ENCODE measurements around the gene NXF1. TPM values are rescaled to one million over a fixed set of nuclear protein-coding genes. Genes with fewer than 3 reads are reported as not detected.
A peak's percentile ranks its signal among the peaks of the same experiment; 100 is the strongest.

The NXF1 gene
- total and polyA plus RNA-seq, 2 donors (not counting 1 experiment from before 2014, with no cell fraction given) = 161 to 262 TPM

DNA sequence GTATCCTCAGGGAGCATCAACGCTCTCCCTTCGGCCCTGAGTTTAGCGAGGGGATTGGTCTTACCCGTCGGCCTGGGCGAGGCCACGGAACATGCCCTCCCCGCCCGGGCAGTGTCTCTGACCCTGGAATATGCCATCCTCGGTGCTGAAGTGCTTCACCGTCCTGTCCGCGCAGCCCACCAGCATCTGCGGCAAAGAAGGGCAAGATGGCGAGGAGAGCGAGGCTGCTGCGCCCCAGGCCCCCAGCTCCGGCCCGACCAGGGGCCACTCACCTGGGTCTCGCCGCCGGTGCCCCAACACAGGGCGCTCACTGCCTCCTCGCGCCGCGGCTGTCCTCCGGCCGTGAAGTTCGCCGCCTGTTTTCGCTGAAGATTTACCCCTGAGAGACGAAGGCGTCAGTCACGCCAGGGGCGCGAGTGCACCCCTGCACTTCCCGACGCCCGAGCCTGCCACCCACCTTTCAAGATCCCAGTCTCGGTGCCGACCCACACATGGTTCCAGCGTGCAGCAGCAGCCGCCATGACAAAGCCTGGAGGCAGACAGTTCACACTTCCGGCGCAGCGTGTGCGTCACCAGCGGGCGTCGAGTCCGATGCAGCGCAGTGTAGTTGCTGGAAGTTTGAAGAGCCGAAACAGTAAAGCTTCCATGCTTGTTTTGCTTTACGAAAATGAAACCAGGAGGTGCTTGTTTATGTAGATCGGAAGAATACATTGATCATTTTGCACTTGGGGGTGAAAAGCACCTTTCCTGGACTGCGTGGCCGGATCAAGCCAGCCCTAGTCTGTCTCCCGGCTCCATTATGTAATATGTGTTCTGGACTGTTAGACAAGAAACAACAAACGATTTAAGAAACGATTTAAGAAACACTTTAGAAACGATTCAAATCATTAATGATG, 34.1 kb upstream of the NXF1 start, which contains the start of gene WDR74:
TSS of gene WDR74 (minus strand) at position 541 of the 896 bp plus-strand sequence. CDS start at position 521, 20 bp downstream.
- TF ChIP-seq, protein P1, sequence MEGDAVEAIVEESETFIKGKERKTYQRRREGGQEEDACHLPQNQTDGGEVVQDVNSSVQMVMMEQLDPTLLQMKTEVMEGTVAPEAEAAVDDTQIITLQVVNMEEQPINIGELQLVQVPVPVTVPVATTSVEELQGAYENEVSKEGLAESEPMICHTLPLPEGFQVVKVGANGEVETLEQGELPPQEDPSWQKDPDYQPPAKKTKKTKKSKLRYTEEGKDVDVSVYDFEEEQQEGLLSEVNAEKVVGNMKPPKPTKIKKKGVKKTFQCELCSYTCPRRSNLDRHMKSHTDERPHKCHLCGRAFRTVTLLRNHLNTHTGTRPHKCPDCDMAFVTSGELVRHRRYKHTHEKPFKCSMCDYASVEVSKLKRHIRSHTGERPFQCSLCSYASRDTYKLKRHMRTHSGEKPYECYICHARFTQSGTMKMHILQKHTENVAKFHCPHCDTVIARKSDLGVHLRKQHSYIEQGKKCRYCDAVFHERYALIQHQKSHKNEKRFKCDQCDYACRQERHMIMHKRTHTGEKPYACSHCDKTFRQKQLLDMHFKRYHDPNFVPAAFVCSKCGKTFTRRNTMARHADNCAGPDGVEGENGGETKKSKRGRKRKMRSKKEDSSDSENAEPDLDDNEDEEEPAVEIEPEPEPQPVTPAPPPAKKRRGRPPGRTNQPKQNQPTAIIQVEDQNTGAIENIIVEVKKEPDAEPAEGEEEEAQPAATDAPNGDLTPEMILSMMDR (IDR thresholded peaks at IDR 0.05) = no peak
- TF ChIP-seq EZH2 (IDR thresholded peaks at IDR 0.05; ENCODE audit: borderline replicate concordance, insufficient read depth, low read depth, low read length, poor library complexity, severe bottlenecking) = no peak
- peak within 1 kb of the TSS; percentile 99 to 100 for H3K27ac ChIP-seq (ENCODE audit: low read length in 2 of 2)
- peaks cover 48% of the 10 kb centered on the region for H3K79me2 ChIP-seq (ENCODE audit: control insufficient read depth, insufficient read depth, low read length)
- WGBS (ENCODE audit: insufficient coverage) = under 1% methylated on average over 56 of the region's 62 CpGs
- peaks cover 0 to 33% of the 10 kb centered on the region in 2 experiments for H3K36me3 ChIP-seq (replicated peaks in 1 of 2; ENCODE audit: control extremely low read depth in 1 of 2, control insufficient read depth in 1 of 2, extremely low read depth in 1 of 2, insufficient read depth in 2 of 2, low read length in 1 of 2)
- no peaks in the 10 kb centered on the region for H3K27me3 Mint-ChIP-seq
- H3K4me3 Mint-ChIP-seq = no peak within 1 kb of the TSS
- ATAC-seq (ENCODE audit: low read depth) (peak; percentile 41), DNase-seq (peak; percentile 96)
- H3K9me3 ChIP-seq (ENCODE audit: control extremely low read depth in 1 of 3, control insufficient read depth in 2 of 3, insufficient read depth in 1 of 3, low read length in 2 of 3) = no peaks in the 10 kb centered on the region
- H3K27me3 ChIP-seq (replicated peaks in 1 of 4; ENCODE audit: control extremely low read depth in 1 of 4, control insufficient read depth in 3 of 4, insufficient read depth in 4 of 4, low read length in 3 of 4) = no peaks in the 10 kb centered on the region
- intact Hi-C loops (cut with micrococcal nuclease) = loop anchor here (1.0 kb wide), 3 partner anchors 8 to 52 kb away; partner anchors contain the start of genes NXF1 and TMEM179B
- peaks cover 14 to 33% of the 10 kb centered on the region in 2 donors for H3K4me1 ChIP-seq (ENCODE audit: control insufficient read depth in 2 of 2, insufficient read depth in 2 of 2, low read length in 2 of 2)
- peak within 1 kb of the TSS; percentile 74 for H2AFZ ChIP-seq (ENCODE audit: insufficient read depth, low read depth, low read length, poor library complexity, severe bottlenecking)
- H3K4me3 ChIP-seq (ENCODE audit: control extremely low read depth in 1 of 5, extremely low read depth in 1 of 5, insufficient read depth in 1 of 5, low read depth in 2 of 5, low read length in 4 of 5) = peak within 1 kb of the TSS; percentile 89 to 97 (median 96)
- H3K9ac ChIP-seq (ENCODE audit: low read length) = peak within 1 kb of the TSS; percentile 99
- CTCF ChIA-PET = interaction anchor here (1.0 to 3.3 kb wide), 4 partner anchors 15 to 69 kb away, joined by 3 to 12 read pairs (median 6); partner anchors contain the start of genes NXF1, SLC3A2 and TAF6L
- H3K4me2 ChIP-seq (replicated peaks; ENCODE audit: low read depth, low read length, poor library complexity, severe bottlenecking) = peak within 1 kb of the TSS; percentile 74
- H3K9me3 Mint-ChIP-seq (ENCODE audit: insufficient read depth) = no peaks in the 10 kb centered on the region
- H3K4me1 Mint-ChIP-seq = peaks cover 25% of the 10 kb centered on the region
- H3K27ac Mint-ChIP-seq = no peak within 1 kb of the TSS
- H4K20me1 ChIP-seq (ENCODE audit: control insufficient read depth, insufficient read depth, low read length, poor library complexity, severe bottlenecking) = no peaks in the 10 kb centered on the region
- POLR2A ChIA-PET = interaction anchor here (0.6 to 5.0 kb wide), 27 partner anchors 7 to 1939 kb away, joined by 3 to 159 read pairs (median 9); partner anchors contain the start of genes B3GAT3, BSCL2, CSKMT and GNG3

Measured in B cell (primary cell).